VCaP (cell line): ENCODE results near the gene HIRA.
"Not testable (repeated sequence)": the region's sequence is repeated elsewhere in the genome, so short reads cannot be mapped to it uniquely, and the experiment has no call there.

Experiments
- H3K27ac ChIP-seq: fragments of 450-650 bp; 2 replicates; pipeline ENCODE4 v1.5.1; 2017
- TF ChIP-seq, protein P1 (sequence below): fragments of 450-650 bp; conservative IDR thresholded peaks from 2 replicates; pipeline ENCODE4 v1.5.1; 2017; ENCODE audit warnings: mild to moderate bottlenecking, moderate library complexity

HIRA gene

DNA sequence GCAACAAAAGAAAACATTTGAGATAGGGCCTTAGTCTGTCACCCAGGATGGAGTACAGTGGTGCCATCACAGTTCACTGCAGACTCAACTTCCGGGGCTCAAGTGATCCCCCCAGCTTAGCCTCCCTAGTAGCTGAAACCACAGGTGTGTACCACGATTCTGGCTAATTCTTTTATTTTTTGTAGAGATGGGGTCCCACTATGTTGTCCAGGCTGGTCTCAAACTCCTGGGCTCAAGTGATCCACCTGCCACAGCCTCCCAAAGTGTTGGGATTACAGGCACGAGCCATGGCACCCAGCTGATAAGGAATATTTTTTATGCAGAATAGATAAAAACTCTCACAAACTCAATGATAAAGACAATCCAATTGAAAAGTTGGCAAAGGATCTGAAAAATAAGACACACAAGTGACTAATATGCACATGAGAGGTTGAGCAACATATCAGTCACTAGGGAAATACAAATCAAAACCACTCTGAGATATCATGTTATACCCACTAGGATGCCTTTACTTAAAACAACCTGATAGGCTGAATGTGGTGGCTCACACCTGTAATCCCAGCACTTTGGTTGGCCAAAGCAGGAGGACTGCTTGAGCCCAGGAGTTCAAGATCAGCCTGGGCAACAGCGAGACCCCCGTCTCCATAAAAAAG, 106.1 kb downstream of the HIRA start:
- no peak overlapping the region for H3K27ac ChIP-seq
- TF ChIP-seq, protein P1, sequence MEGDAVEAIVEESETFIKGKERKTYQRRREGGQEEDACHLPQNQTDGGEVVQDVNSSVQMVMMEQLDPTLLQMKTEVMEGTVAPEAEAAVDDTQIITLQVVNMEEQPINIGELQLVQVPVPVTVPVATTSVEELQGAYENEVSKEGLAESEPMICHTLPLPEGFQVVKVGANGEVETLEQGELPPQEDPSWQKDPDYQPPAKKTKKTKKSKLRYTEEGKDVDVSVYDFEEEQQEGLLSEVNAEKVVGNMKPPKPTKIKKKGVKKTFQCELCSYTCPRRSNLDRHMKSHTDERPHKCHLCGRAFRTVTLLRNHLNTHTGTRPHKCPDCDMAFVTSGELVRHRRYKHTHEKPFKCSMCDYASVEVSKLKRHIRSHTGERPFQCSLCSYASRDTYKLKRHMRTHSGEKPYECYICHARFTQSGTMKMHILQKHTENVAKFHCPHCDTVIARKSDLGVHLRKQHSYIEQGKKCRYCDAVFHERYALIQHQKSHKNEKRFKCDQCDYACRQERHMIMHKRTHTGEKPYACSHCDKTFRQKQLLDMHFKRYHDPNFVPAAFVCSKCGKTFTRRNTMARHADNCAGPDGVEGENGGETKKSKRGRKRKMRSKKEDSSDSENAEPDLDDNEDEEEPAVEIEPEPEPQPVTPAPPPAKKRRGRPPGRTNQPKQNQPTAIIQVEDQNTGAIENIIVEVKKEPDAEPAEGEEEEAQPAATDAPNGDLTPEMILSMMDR = no peak

DNA sequence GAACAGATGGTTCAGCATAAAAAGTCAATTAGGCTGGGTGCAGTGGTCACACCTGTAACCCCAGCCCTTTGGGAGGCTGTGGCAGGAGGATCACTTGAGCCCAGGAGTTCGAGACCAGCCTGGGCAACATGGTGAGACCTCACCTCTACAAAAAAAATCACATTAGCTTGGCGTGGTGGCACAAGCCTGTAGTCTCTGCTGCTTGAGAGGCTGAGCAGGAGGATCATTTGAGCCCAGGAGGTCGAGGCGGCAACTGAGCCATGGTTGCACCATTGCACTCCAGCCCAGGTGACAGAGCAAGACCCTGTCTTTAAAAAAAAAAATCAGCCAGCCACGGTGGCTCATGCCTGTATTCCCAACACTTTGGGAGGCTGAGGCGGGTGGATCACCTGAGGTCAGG, 108.1 kb downstream of the HIRA start:
- not testable (repeated sequence) for H3K27ac ChIP-seq

DNA sequence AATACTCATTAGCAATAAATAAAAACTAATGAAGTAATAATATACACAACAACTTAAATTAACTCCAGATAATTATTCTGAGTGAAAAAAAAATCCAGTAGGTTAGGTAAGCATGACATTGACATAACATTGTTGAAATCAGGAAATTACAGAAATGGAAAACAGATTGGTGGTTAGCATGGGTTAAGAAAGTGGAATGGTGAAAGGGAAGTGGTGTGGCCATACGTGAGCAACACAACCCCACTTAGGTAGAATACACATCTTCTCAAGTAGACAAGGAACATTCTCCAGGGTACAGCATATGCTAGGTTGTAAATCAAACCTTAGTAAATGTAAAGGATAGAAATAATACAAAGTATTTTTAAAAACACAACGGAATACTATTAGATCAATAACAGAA, 109.8 kb downstream of the HIRA start:
- H3K27ac ChIP-seq = no peak overlapping the region
- TF ChIP-seq, protein P1 = no peak

DNA sequence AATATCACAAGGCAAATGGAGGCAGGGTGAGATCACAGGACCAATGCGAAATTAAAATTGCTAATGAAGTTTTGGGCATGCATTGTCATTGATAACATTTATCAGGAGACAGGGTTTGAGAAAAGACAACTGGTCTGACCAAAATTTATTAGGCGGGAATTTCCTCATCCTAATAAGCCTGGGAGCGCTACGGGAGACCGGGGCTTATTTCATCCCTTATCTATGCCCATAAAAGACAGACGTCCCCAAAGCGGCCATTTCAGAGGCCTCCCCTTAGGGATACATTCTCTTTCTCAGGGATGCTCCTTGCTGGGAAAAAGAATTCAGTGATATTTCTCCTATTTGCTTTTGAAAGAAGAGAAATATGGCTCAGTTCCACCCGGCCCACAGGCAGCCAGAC, 111.4 kb downstream of the HIRA start:
- not testable (repeated sequence) for H3K27ac ChIP-seq

DNA sequence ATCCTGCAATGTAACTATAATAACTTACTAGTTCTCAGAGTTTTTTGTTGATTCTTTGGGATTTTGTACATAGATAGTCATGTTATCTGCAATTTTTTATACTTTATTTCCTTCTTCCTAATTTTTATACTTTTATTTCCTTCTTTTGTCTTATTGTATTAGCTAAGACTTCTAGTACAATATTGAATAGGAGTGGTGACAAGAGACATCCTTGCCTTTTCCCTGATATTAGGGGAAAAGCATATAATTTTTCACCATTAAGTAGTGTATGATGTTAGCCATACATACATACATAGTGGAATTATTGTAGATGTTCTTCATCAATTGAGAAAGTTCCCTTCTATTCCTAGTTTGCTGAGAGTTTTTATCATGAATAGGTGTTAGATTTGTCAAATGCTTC, 112.3 kb downstream of the HIRA start:
- no peak overlapping the region for H3K27ac ChIP-seq
- TF ChIP-seq, protein P1 = no peak

DNA sequence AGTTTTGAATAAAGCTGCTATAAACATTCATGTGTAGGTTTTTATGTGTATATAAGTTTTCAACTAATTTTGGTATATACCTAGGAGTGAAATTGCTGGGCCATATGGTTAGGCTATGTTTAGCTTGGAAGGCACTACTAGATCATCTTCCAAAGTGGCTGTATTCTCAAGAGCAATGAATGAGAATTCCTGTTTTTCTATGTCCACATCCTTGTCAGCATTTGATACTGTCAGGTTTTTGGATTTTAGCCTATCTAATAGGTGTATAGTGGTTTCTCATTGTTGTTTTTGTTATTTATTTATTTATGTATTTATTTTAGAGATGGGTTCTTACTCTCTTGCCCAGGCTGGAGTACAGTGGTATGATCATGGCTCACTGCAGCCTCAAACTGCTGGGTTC, 113.7 kb downstream of the HIRA start:
- TF ChIP-seq, protein P1 = no peak

DNA sequence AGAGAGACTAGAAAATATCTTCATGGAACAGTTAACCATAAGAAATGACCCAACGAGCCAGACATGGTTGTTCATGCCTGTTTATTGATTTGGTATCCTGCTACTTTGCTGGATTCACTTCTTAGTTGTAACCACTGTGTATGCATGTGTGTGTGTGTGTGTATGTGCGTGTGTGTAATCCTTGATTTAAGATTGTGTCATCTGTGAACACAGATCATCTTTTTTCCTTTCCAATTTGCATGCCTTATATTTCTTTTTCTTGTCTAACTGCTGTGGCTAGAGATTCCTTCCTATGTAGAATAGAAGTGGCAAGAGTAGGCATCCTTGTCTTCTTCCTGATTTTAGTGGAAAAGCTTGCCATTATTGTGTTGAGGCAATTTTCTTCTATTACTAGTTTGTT, 123.7 kb downstream of the HIRA start:
- TF ChIP-seq, protein P1 = no peak
- no peak overlapping the region for H3K27ac ChIP-seq

More for the DNA sequence above, 113.7 kb downstream of the HIRA start:
- H3K27ac ChIP-seq = no peak overlapping the region

DNA sequence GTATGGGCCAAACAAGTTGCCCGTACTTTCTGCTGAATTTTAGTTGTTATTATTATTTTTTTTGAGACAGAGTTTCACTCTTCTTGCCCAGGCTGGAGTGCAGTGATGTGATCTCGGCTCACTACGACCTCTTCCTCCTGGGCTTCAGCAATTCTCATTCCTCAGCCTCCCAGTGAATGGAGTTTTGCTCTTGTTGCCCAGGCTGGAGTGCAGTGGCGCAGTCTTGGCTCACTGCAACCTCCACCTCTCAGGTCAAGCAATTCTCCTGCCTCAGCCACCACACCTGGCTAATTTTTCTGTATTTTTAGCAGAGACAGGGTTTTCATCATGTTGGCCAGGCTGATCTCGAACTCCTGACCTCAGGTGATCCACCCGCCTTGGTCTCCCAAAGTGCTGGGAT, 125.0 kb downstream of the HIRA start:
- H3K27ac ChIP-seq = not testable (repeated sequence)

DNA sequence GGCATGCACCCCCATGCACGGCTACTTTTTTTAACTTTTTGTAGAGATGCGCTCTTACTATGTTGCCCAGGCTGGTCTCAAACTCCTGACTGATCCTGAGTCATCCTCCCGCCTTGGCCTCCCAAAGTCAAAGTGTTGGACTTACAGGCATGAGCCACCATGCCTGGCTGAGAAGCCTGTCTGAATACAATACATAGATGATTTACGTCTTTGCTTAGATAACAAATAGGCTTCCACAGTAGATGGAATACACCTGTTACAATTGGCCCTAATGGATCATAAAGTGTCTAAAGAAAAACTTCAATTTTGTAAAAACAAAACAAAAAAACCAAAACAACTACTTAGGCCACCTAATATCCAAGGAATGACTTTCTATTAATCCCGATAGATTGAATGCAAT, 127.0 kb downstream of the HIRA start:
- no peak overlapping the region for H3K27ac ChIP-seq
- TF ChIP-seq, protein P1 = no peak
